Vagina (tissue), 2 donors: Measurements from ENCODE around the gene EYS.

Experiments
- CTCF ChIP-seq, 3 experiments: fragments of 450-650 bp in 2 of 3; fragments of 200-600 bp in 1 of 3; sonication (generic) in 1 of 3; IDR thresholded peaks; one replicate each; pipeline ENCODE4 v1.5.1; 2017 to 2019; ENCODE audit warnings: antibody characterized with exemption in 3 of 3, mild to moderate bottlenecking in 2 of 3, moderate library complexity in 2 of 3
- POLR2A ChIP-seq, 2 donors: fragments of 450-650 bp; IDR thresholded peaks; one replicate each; pipeline ENCODE4 v1.6.1; 2017; ENCODE audit warnings: antibody characterized with exemption in 2 of 2, mild to moderate bottlenecking in 2 of 2, moderate library complexity in 2 of 2

- no peak for TF ChIP-seq CTCF (IDR thresholded peaks at IDR 0.05)
- no peak for TF ChIP-seq POLR2A (IDR thresholded peaks at IDR 0.05)
Measured at GRCh38 chr6:64723327-64724058, 983.5 kb downstream of the EYS start.
